CD4-positive, alpha-beta T cell treated with Interleukin-10 for 1 hour (primary cell): ENCODE results near the gene DIAPH3.

Experiments used
- DNase-seq: peaks from one replicate; pipeline ENCODE4 v3.0.0-alpha.2; 2020

The DIAPH3 gene

GRCh38 chr13:60150538-60150937, 13.2 kb downstream of the DIAPH3 start:
- no peak for DNase-seq

DNA sequence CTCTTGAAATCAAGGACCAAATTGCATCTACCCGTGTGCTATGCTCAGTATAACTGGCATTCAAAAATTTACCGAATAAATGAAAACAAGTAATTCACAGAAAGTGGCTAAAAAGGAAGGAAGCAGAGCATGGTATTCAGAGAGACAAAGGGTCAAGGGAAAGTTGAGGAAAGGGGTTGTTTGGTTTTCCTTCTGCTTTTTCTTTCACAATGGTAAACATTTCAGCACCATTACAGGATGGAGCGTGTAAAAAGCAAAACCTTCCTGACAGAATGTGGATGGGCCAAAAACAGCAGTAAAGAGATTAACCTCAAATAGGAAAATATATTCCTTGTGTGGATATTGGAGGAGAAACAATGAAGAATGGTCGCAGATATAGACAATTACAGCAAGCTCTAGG, 14.8 kb downstream of the DIAPH3 start:
- DNase-seq = no peak

- DNase-seq = no peak
These were observed 16.4 kb downstream of the DIAPH3 start for GRCh38 chr13:60147361-60147760.

DNA sequence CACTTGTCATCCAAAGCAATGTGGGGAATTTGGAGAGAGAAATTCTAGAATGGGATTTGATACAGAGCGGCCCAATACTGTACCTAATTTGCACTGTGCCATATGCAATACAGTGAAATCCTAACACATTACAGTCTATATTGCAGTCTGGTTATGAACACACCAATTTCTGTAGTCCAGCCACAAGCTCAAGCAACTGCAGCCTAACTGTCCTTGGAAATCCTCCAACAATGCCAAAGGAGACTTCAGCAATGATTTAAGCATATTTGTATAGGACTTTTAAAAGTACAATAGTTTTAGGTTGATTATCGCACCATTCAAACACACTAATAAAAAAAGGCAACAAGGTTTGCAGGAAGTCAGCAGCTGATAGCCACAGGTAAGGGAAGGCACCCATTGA, 17.3 kb downstream of the DIAPH3 start:
- no peak for DNase-seq

GRCh38 chr13:60143775-60144174, 20.0 kb downstream of the DIAPH3 start:
- DNase-seq = no peak

DNA sequence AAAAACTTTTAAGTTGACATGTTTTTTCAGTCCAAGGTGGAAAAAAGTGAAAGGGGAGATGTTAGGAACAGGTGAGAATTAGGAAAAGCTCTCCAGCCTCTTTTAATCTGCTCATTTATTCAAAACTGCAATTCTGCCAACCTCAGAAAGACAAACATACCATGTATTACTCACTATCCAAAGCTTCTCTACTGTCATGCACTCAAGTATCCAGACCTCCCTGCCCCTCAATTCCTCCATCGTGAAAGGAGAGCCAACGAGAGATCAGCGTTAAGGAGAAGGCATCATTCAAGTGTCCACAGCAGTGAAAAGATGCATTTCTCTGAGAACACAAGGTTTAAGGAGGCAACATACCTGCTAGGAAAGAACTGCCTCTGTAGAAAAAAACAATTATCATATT, 24.5 kb downstream of the DIAPH3 start:
- no peak for DNase-seq

GRCh38 chr13:60138674-60139073, 25.1 kb downstream of the DIAPH3 start:
- DNase-seq = no peak

GRCh38 chr13:60137911-60138560, 25.7 kb downstream of the DIAPH3 start:
- no peak for DNase-seq

GRCh38 chr13:60135344-60135743, 28.4 kb downstream of the DIAPH3 start:
- DNase-seq = no peak

- peak; percentile 3 for DNase-seq
These were observed 29.4 kb downstream of the DIAPH3 start for GRCh38 chr13:60134376-60134775.

DNA sequence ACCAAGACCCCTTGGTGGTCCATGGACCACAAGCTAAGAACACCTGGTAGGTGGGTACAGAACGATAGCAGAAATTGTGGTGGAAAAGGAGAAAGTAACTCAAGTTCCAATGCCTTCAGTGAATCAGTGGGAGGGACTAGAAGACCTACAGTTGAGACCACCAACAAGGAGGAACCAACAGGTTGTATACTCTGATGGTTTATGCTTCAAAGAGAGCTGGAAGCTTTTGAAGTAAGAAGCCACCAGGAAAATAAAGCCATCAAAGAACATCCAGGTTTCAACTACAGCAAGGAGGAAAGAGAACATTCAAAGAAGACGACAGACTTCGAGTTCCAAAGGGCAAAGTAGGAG, 42.4 kb downstream of the DIAPH3 start:
- DNase-seq = no peak

DNA sequence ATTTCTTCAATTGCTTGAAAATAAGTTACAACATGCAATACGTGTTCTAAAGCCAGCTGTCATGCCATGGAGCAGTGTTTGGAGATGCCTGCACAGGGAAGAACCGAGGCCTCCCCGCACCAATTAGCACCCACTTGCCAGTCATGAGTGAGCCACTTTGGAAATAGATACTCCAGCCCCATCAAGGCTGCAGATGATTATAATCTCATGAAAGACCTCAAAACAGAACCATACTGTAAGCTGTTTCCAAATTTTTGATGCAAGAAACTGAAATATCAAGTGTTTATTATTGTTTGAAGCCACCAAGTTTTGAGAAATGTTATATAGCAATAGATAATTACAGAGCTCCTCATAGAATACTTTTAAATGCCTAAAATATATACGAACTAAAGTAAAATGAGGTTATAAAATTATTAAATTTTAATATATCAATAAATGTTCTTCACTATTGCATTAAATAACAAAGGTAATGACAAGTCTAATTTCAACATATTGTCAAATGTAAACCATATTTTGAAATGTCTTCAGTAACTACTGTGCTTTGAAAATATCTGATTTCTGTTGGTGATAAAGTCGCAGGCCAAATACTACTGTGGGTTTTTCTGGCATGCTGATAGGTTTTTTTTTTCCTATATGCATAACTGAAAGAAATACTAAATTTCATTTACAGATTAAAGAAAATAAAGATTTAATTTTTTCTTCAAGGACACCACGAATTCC, 43.0 kb downstream of the DIAPH3 start:
- no peak for DNase-seq

- DNase-seq = no peak
These were observed 44.9 kb downstream of the DIAPH3 start for GRCh38 chr13:60118696-60119400.

- no peak for DNase-seq
These were observed 49.2 kb downstream of the DIAPH3 start for GRCh38 chr13:60114499-60115028.

DNA sequence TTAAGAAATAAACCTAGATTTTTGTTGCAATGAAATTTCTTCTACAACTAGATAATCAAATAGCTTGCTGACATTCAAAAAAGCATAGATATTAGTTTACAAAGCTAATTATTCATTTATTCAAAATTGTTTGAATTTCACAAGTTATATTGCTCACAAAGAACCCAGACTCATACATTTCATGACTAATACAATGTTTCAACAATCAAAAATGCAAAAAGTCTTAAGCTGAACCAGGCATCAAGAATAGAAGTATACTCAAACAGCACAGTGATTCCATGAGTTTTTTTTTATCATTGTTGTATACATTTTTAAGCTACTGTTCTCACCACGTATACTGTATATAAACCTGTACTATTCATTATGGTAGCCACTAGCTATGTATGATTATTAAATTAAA, 51.0 kb downstream of the DIAPH3 start:
- DNase-seq = no peak

GRCh38 chr13:60111691-60112090, 52.0 kb downstream of the DIAPH3 start:
- DNase-seq = no peak

DNA sequence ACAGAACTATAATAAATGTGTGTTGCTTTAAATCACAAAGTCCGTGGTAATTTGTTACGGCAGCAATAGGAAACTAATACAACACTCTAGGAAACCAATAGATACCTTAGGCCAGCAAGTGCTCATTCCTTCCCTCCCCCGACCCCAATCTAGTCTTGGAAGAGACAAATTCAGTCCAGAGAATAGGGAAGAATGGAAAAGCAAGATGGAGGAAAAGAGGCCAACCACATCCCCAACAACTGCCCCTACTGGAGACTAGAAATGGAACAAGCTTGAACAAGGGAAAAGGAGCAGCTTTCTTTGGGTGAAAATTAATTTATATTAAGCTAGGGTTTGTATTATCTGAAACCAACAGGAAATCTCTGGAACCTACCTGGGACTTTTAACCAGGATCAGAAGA, 54.4 kb downstream of the DIAPH3 start:
- no peak for DNase-seq

DNA sequence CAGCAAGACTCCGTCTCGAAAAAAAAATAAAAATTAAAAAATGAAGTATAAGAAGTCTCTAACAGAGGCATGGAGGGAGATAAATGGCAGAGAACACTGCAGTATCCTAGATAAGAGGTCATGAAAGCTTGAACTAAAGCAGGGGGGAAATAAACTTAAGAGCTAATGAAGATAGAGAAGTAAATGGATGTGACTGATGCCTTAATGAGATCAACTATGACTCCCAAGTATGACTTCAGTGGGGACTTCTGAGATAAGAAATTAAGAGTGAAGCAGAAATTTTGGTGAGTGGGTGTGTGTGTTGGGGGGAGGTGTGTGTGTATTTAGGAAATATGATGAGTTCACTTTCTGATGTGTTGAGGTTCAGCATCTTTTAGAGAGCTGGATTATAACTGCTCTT, 55.1 kb downstream of the DIAPH3 start:
- DNase-seq = no peak

DNA sequence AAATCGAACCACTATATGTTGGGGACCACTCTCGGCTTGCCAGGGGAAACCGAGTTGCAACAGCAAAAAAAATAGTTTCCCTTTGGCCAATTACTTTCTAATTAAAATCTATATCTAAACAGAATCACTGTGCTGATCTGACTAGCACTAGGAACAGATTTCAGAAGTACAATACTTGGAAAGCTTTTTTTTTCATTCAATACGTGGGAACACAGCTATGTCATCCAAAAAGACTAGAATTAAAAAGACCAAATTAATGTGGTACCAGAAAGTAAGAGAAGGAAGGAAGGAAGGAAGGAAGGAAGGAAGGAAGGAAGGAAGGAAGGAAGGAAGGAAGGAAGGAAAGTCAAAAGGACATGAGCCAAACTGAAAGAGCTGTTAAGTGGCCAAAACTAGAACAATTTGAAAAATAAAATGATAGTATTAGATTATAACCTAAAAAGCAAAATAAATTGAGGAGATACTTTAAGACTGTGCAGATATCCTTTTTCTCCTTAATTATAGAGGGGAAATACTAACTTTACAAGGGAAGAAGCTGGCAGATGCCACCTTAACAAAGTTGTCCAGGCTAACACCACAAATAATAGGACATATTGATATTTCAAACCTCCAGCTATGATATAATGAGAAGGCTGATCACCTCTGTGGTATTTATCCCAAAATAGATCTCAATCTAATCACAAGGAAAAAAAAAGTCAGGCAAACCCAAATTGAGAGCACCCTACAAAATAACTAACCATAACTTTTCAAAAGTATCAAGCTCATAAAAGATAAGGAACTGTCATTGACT, 63.9 kb downstream of the DIAPH3 start:
- DNase-seq = no peak

GRCh38 chr13:60095300-60095699, 68.4 kb downstream of the DIAPH3 start:
- DNase-seq = no peak

DNA sequence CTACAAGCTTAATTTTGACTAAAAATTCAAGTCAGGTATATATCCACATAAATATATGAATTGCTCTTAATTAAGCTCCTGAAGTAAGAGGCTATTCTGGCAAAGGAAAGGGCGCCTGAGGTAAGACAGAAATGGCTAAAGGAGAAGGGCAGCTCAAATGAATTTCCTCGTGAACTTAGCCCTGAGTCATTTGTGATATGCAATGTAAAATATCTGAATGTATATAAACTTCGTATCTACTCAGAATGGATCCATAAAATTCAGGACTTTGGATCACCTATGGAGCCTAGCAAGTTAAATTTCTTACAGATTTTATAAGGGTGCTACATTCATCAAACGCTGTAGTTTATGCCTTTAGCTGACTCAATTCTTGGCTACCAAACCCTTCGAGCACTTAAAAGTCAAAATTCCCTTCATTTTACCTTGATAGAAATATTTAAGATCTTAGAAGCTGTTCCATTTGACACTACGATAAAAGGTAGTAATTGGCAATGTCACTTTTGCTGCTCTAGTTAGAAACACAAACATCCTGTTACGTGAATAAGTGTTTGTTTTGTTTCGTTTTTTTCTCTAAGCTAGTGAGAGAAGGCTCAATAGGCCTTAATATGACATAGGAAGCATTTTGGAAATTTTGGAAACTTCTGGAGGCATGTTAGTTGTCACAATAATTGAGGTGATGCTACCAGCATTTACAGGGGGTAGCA, 69.2 kb downstream of the DIAPH3 start:
- no peak for DNase-seq

- DNase-seq = no peak
These were observed 70.2 kb downstream of the DIAPH3 start for GRCh38 chr13:60093425-60094019.
